GM21447 (cell line): ENCODE results near the gene CSF1R.
A peak's percentile ranks its signal among the peaks of the same experiment; 100 is the strongest.
"Not testable (repeated sequence)": the region's sequence is repeated elsewhere in the genome, so short reads cannot be mapped to it uniquely, and the experiment has no call there.

Source experiments
- ATAC-seq: cut with Tn5 transposase; IDR thresholded peaks from one replicate; pipeline ENCODE4 v1.9.1; 2021; ENCODE audit not compliant: unreplicated experiment

CSF1R gene

DNA sequence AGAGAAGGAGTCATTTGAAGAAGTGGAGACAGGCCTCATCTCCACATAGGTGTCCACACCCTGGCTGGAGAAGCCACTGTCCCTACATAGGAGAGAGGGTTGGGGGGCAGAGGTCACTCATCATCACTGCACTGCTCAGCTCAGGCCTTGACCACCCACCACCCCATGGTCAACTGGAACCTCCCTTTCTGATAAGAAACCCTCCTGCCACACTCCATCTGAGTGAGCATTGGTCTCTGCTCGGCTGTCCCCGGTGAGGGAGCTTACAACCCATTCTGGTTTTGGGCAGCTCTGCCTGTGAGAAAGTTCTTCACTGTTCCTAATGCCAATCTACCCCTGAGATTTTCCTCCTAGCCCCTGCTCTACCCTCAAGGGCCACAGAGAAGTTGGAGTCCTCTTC lies 28.8 kb downstream of the CSF1R start:
- ATAC-seq: no peak

- ATAC-seq: no peak
Observed at GRCh38 chr5:150057052-150057451, 29.3 kb downstream of the CSF1R start.

GRCh38 chr5:150056075-150056443 lies 30.3 kb downstream of the CSF1R start:
- no peak for ATAC-seq

DNA sequence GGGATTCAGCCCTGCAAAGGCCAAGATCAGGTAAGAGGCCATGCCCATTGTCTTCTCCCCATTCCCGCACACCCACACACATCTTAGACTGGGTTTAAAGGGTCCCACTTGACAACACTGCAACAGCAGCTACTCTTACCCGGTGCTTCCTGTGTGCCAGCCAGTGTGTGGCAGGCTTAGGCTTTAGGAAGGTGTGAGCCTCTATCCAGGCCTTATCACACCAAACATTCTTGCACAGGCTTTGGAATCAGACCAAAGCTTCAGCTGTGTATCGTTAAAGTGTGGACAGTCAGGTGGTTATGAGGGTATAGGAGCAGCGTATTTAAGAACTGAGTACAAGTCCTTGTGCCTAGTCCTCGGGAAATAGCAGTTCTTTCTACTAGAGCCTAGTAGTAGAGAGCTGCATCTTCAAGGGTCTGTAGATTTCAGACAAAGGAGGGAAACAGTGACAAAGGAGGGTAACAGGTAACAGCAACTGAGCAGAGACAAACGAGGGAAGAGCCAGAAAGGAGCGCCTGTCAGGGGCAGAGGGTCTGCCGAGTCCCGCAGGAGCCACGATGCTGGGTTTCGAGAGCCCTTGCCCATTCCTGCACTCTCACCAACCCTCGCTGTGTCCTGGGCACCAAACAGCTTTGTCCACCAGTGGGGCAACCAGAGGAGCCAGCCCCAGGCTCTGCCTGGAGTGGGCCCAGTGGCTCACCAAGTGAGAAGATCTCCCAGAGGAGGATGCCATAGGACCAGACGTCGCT lies 30.9 kb downstream of the CSF1R start:
- ATAC-seq: no peak

- ATAC-seq: no peak
Observed at GRCh38 chr5:150054569-150054968, 31.8 kb downstream of the CSF1R start.

DNA sequence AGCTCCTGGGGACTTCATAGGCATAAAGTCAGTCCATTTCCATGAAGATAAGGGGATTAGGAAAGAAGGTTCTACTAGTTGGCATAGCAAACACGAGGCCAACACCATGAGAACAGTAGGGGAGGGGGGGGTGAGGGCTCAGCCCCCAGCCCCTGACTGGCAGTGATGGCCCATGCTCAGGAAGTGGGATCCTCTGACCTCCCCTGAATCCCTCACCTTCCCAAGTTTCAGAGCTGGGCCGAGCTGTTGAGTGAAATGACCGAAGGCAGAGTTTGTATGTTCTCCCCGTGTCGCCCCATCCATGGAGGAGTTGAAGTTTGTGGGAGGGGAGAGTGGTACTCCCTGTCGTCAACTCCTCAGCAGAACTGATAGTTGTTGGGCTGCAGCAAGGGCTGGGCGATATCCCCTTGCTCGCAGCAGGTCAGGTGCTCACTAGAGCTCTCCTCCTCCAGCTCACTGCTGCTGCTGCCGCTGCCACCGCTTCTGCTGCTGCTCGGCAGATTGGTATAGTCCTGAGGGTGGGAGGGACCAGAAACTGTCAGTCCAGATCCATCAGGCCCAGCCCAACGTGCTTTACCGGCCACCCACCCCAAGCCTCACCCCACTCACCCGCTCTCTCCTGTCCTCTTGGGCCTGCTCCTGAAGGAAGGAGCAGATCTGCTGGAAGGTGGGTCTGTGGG lies 32.5 kb downstream of the CSF1R start:
- no peak for ATAC-seq

GRCh38 chr5:150052956-150053712 lies 33.2 kb downstream of the CSF1R start:
- no peak for ATAC-seq

- no peak for ATAC-seq
Observed at GRCh38 chr5:150052226-150052955, 34.0 kb downstream of the CSF1R start.

DNA sequence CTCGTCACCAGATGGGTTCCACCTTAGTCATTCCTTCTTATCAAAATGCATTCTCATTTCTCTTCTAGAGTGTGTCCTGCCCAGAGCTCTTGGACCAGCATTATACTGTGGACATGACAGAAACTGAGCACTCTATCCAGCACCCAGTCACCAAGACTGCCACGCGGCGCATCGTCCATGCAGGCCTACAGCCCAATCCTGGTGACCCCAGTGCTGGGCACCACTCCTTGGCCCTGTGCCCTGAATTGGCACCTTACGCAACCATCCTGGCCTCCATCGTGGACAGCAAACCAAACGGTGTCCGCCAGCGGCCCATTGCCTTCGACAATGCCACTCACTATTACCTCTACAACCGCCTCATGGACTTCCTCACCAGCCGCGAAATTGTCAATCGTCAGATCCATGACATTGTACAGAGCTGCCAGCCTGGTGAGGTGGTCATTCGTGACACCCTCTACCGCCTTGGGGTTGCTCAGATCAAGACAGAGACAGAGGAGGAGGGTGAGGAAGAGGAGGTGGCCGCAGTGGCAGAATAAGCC lies 34.6 kb downstream of the CSF1R start:
- ATAC-seq: no peak

DNA sequence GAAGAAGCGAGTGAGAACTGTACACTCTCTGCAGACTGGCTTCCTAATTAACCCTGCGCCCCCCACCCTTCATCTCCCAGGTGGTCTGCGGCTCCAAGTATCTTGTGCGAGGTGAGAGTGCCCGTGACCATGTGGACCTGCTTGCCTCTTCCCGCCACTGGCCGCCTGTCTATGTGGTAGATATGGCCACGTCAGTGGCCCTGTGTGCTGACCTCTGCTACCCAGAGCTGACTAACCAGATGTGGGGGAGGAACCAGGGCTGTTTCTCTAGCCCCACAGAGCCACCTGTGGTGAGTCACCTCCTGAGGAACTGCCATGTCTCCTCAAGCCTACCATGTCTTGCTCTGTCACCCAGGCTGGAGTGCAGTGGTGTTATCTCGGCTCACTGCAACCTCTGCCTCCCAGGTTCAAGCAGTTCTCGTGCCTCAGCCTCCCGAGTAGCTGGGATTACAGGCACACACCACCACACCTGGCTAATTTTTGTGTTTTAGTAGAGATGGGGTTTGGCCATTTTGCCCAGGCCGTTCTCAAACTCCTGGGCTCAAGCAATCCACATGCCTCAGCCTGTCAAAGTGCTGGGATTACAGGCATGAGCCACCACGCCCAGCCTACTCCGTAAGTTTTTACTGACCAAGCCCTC lies 36.1 kb downstream of the CSF1R start:
- ATAC-seq: not testable (repeated sequence)

GRCh38 chr5:150046031-150046430 lies 40.3 kb downstream of the CSF1R start:
- no peak for ATAC-seq

GRCh38 chr5:150045549-150045948 lies 40.8 kb downstream of the CSF1R start:
- no peak for ATAC-seq

DNA sequence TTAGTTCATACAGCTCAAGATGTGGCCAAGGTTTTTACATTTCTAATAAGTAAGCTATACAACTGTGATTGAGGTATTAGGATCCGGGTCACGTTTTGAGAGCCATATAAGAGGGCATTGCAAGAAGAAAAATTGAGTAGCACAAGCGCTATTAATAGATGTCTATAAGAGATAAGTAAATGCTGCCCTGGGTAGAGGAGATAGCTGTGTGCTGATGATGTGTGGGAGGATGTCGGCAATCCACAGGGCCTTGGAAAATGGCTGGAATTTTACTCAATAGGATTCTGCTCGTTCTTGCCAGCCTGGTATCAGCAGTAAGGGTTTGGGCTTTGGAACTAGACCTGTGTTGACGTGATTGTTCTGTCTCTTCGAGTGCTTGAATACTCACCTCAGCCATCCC lies 41.6 kb downstream of the CSF1R start:
- ATAC-seq: no peak

DNA sequence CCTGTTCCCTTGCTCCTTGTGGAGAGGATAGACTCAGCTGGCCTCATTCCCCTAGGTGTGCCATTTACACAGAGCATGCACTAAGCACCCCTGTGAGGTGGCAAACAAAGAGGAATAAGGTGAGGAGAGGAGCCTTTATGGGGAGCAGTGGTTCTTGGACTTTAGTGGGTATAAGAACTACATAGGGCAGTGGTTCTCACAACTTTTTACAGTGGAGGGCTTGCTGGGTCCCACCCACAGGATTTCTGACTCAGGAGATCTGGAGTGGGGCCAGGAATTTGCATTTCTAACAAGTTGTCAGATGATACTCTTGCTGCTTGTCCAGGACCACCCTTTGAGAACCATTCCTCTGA lies 42.0 kb downstream of the CSF1R start:
- ATAC-seq: no peak

DNA sequence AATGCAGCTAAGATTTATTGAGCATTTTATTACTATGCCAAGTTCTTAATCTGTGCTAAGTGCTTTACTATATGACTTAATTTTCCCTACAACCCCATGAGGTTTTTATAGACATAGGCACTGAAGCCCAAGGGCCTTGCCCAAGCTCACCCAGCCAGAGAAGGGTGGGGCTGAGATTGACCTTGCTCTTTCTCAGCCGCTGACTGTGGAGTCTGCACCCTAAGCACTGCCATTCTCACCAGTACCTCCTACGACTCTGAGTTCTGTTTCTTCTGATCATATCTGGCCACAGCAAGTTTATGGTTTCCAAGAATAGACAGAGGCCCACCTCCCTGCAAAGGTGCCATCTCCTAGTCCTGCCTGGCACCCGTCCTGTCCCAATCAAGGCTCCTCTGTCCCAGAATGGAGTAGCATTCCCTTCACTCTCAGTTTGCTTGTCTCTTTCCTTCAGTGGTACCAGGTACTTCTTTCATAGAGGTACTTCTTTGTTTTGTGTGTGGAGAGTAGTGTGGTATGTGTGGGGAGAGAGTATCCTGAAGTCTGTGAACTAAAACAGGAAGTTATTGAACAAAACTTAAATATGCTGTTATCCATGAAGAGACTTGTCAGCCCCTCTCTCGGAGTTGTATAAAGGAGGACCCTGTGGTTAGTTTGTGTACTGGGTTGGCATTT lies 42.6 kb downstream of the CSF1R start:
- no peak for ATAC-seq

GRCh38 chr5:150042459-150042858 lies 43.9 kb downstream of the CSF1R start:
- ATAC-seq: no peak

GRCh38 chr5:150038547-150038946 lies 47.8 kb downstream of the CSF1R start:
- no peak for ATAC-seq

DNA sequence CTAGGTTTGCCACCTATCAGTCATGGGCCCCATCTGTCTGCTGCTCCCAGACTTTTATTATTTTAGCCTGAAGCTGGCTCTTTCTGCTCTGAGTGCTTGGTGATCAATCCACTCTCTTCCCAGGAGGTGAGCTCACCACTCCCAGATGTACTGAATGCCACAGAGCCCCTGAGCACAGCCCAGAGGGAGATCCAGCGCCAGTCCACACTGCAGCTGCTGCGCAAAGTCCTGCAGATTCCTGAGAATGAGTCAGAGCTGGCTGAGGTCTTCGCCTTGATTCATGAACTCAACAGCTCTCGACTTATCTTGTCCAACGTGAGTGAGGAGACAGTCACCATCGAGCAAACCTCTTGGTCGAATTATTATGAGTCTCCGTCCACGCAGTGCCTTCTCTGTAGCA lies 49.8 kb downstream of the CSF1R start:
- no peak for ATAC-seq

DNA sequence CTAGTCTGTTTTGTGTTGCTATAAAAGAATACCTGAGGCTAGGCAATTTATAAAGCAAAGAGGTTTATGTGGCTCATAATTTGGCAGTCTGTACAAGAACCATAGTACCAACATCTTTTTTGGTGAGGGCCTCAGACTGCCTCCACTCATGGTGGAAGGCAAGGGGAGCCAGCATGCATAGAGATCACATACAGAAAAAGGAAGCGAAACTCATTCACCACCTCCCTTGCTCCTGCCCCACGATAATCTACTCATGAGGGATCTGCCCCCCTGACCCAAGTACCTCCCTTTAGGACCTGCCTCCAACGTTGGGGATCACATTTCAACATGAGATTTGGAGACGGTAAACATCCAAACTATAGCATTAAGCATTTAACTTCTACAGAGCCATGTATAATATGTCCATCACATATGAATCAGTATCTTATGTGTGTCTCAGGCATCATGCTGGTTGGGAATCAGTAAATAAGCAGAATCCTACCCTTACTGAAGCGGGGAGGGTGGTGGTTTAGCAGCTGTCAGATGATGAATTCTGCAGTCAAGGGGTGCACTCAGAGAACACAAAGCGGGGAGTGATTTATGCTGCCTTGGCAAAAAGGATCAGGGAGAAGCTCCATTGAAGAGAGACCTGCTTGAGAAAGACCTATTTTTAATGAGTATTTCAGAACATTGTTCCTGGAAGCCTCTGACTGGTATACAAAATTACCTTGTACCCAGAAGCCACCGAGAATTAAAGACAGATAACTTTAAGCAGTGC lies 51.0 kb downstream of the CSF1R start:
- peak; percentile 98 for ATAC-seq
